ENCODE results near the gene RIMS1.

DNA sequence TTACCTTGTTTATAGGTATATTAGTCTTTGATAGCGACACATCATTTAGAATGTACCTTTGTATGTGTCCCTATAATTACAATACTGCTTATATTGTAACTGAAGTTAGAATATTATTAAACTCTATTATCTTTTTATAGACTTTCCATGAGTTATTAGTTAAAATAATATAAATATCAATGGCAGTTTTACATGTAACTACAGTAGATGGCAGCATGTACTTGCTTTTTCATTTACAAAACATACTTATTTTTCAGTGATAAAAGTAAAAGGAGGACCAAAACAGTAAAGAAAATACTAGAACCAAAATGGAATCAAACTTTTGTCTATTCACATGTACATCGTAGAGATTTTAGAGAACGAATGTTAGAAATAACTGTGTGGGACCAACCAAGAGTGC is 364.3 kb downstream of the RIMS1 start:
- TF ChIP-seq, protein P1, sequence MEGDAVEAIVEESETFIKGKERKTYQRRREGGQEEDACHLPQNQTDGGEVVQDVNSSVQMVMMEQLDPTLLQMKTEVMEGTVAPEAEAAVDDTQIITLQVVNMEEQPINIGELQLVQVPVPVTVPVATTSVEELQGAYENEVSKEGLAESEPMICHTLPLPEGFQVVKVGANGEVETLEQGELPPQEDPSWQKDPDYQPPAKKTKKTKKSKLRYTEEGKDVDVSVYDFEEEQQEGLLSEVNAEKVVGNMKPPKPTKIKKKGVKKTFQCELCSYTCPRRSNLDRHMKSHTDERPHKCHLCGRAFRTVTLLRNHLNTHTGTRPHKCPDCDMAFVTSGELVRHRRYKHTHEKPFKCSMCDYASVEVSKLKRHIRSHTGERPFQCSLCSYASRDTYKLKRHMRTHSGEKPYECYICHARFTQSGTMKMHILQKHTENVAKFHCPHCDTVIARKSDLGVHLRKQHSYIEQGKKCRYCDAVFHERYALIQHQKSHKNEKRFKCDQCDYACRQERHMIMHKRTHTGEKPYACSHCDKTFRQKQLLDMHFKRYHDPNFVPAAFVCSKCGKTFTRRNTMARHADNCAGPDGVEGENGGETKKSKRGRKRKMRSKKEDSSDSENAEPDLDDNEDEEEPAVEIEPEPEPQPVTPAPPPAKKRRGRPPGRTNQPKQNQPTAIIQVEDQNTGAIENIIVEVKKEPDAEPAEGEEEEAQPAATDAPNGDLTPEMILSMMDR (IDR thresholded peaks at IDR 0.05 in 2 of 3, conservative IDR thresholded peaks at IDR 0.05 in 1 of 3; ENCODE audit: insufficient read depth in 2 of 3, low read depth in 1 of 3, low read length in 3 of 3), result no peak
- no peak for TF ChIP-seq CHD2 (IDR thresholded peaks at IDR 0.05; ENCODE audit: low read depth, low read length)
